ENCODE data around the gene KIF26B.

KIF26B gene

DNA sequence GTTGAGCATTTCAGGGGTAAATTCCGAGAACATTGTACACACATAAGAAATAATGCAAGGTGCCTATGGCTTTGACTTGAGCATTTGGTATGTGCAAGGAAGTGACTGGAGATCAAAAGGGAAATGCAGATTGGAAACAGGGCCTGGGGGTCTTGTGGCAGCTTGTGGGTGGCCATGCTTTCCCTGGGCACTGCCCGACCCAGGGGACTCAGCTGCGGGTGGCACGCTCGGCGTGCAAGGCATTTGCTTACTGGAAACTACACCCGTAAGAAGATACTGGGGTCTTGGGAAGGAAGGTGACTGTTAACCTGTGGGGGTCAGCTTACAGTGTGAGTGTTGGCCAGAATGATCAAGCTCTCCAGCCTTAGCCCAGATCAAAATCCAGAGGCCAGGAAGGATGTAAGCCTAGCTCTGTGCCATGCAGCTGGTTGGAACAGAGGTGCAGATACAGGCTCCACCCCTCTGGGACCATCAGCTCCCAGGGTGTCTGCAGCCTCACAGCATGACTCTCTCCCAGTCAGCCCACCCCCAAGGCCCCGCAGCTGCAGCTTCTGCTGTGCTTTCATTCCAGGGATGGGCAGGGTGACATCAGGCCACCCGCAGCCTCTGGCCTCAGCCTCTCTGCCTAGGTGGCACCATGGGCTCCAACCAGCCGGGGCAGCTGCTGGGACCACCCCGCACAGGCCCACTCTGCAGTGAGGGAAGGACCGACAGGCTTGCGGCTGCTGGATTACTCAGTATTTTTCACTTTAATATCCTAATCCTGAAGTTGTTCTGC lies 55.1 kb downstream of the KIF26B start:
- no peak overlapping the region for H3K9ac ChIP-seq (ENCODE audit: low read length)
- no peaks in the 10 kb centered on the region; the same call in 1 of the 2 replicates for H3K36me3 ChIP-seq (ENCODE audit: insufficient read depth, low read length)
- H3K9me2 ChIP-seq (ENCODE audit: low read depth, low read length): no peaks in the 10 kb centered on the region
- H3K4me3 ChIP-seq (ENCODE audit: low read depth, low read length, poor library complexity, severe bottlenecking): no peak overlapping the region
- no peaks in the 10 kb centered on the region for H3K4me1 ChIP-seq (ENCODE audit: insufficient read depth, low read length, severe bottlenecking)
- peaks cover 7% of the 10 kb centered on the region; the same call in 1 of the 2 replicates for H3K9me3 ChIP-seq (ENCODE audit: low read length)
- H3K4me2 ChIP-seq (ENCODE audit: low read length): no peak overlapping the region
- H3K27me3 ChIP-seq (ENCODE audit: insufficient read depth, low read length): no peaks in the 10 kb centered on the region
- H3K79me2 ChIP-seq (ENCODE audit: insufficient read depth, low read length): no peaks in the 10 kb centered on the region
- TF ChIP-seq CTCF (IDR thresholded peaks at IDR 0.05; ENCODE audit: low read length): no peak
- no peak for TF ChIP-seq EZH2 (IDR thresholded peaks at IDR 0.05; ENCODE audit: borderline replicate concordance, low read length)
- no peak overlapping the region for H2AFZ ChIP-seq (ENCODE audit: low read length)
- H4K20me1 ChIP-seq (ENCODE audit: insufficient read depth, low read length): no peaks in the 10 kb centered on the region
- no peak overlapping the region for H3K27ac ChIP-seq (ENCODE audit: low read depth, low read length, poor library complexity, severe bottlenecking)
- no peaks in the 10 kb centered on the region for H3F3A ChIP-seq (ENCODE audit: insufficient read depth, low read length)

- no peak overlapping the region for H3K27ac ChIP-seq (ENCODE audit: low read depth, low read length, poor library complexity, severe bottlenecking)
- H3K9ac ChIP-seq (ENCODE audit: low read length): no peak overlapping the region
- H3K4me3 ChIP-seq (ENCODE audit: low read depth, low read length, poor library complexity, severe bottlenecking): no peak overlapping the region
- no peaks in the 10 kb centered on the region; the same call in 1 of the 2 replicates for H3K36me3 ChIP-seq (ENCODE audit: insufficient read depth, low read length)
- peaks cover 5% of the 10 kb centered on the region; the same call in 1 of the 2 replicates for H3K9me3 ChIP-seq (ENCODE audit: low read length)
- no peaks in the 10 kb centered on the region for H3F3A ChIP-seq (ENCODE audit: insufficient read depth, low read length)
- H3K4me1 ChIP-seq (ENCODE audit: insufficient read depth, low read length, severe bottlenecking): no peaks in the 10 kb centered on the region
- H3K9me2 ChIP-seq (ENCODE audit: low read depth, low read length): no peaks in the 10 kb centered on the region
- no peaks in the 10 kb centered on the region for H3K79me2 ChIP-seq (ENCODE audit: insufficient read depth, low read length)
- H4K20me1 ChIP-seq (ENCODE audit: insufficient read depth, low read length): no peaks in the 10 kb centered on the region
- no peaks in the 10 kb centered on the region for H3K27me3 ChIP-seq (ENCODE audit: insufficient read depth, low read length)
- no peak overlapping the region for H2AFZ ChIP-seq (ENCODE audit: low read length)
- no peak for TF ChIP-seq CTCF (IDR thresholded peaks at IDR 0.05; ENCODE audit: low read length)
- TF ChIP-seq EZH2 (IDR thresholded peaks at IDR 0.05; ENCODE audit: borderline replicate concordance, low read length): no peak
- H3K4me2 ChIP-seq (ENCODE audit: low read length): no peak overlapping the region
Measured at GRCh38 chr1:245211035-245211749, 56.4 kb downstream of the KIF26B start.

GRCh38 chr1:245211761-245212160 lies 57.0 kb downstream of the KIF26B start:
- no peaks in the 10 kb centered on the region for H4K20me1 ChIP-seq (ENCODE audit: insufficient read depth, low read length)
- no peak overlapping the region for H3K27ac ChIP-seq (ENCODE audit: low read depth, low read length, poor library complexity, severe bottlenecking)
- H3K27me3 ChIP-seq (ENCODE audit: insufficient read depth, low read length): no peaks in the 10 kb centered on the region
- no peak overlapping the region for H3K4me3 ChIP-seq (ENCODE audit: low read depth, low read length, poor library complexity, severe bottlenecking)
- TF ChIP-seq CTCF (IDR thresholded peaks at IDR 0.05; ENCODE audit: low read length) (no peak), EZH2 (IDR thresholded peaks at IDR 0.05; ENCODE audit: borderline replicate concordance, low read length) (no peak)
- H3K36me3 ChIP-seq (ENCODE audit: insufficient read depth, low read length): no peaks in the 10 kb centered on the region; the same call in 1 of the 2 replicates
- H3K9me2 ChIP-seq (ENCODE audit: low read depth, low read length): no peaks in the 10 kb centered on the region
- no peak overlapping the region for H3K9ac ChIP-seq (ENCODE audit: low read length)
- no peaks in the 10 kb centered on the region for H3F3A ChIP-seq (ENCODE audit: insufficient read depth, low read length)
- H3K4me1 ChIP-seq (ENCODE audit: insufficient read depth, low read length, severe bottlenecking): no peaks in the 10 kb centered on the region
- no peak overlapping the region for H2AFZ ChIP-seq (ENCODE audit: low read length)
- H3K79me2 ChIP-seq (ENCODE audit: insufficient read depth, low read length): no peaks in the 10 kb centered on the region
- no peak overlapping the region for H3K4me2 ChIP-seq (ENCODE audit: low read length)
- H3K9me3 ChIP-seq (ENCODE audit: low read length): peaks cover 4% of the 10 kb centered on the region; the same call in 1 of the 2 replicates
